DOHH2 (cell line): ENCODE data around the gene CYB561A3.

Experiments
- H3F3A ChIP-seq: fragments of 200-600 bp; sonication (generic), shearing (Covaris generic); 2 replicates; pipeline ENCODE4 v1.6.0; 2016; ENCODE audit warnings: antibody characterized with exemption, mild to moderate bottlenecking; ENCODE audit not compliant: control insufficient read depth, insufficient read depth
- H3K27ac ChIP-seq: fragments of 200-600 bp; sonication (generic); 2 replicates; pipeline ENCODE4 v1.5.1; 2014; ENCODE audit warnings: low read depth, mild to moderate bottlenecking, low read length, moderate library complexity
- H3K27me3 ChIP-seq: fragments of 200-600 bp; sonication (generic); 2 replicates; pipeline ENCODE4 v1.6.1; 2014; ENCODE audit warnings: mild to moderate bottlenecking, low read length, mixed read lengths; ENCODE audit not compliant: control insufficient read depth
- H3K36me3 ChIP-seq: fragments of 200-600 bp; sonication (generic); 2 replicates; pipeline ENCODE4 v1.6.1; 2014; ENCODE audit warnings: mild to moderate bottlenecking, low read length, moderate library complexity, mixed read lengths; ENCODE audit not compliant: control insufficient read depth
- H3K4me1 ChIP-seq: fragments of 200-600 bp; sonication (generic); 2 replicates; pipeline ENCODE4 v1.6.1; 2014; ENCODE audit warnings: mild to moderate bottlenecking, low read length, mixed read lengths; ENCODE audit not compliant: control insufficient read depth
- H3K4me2 ChIP-seq: fragments of 200-600 bp; sonication (generic); 2 replicates; pipeline ENCODE4 v1.6.0; 2014; ENCODE audit warnings: mild to moderate bottlenecking, low read length, moderate library complexity
- H3K4me3 ChIP-seq: fragments of 200-600 bp; sonication (generic); 2 replicates; pipeline ENCODE4 v1.5.1; 2014; ENCODE audit warnings: mild to moderate bottlenecking, low read length, mixed read lengths
- H3K79me2 ChIP-seq: fragments of 200-600 bp; sonication (generic); 2 replicates; pipeline ENCODE4 v1.6.1; 2014; ENCODE audit warnings: mild to moderate bottlenecking, low read length, mixed read lengths; ENCODE audit not compliant: control insufficient read depth
- H3K9me2 ChIP-seq: fragments of 200-600 bp; sonication (generic); replicated peaks from 2 replicates; pipeline ENCODE4 v1.6.1; 2014; ENCODE audit warnings: mild to moderate bottlenecking, low read length, mixed read lengths; ENCODE audit not compliant: control insufficient read depth
- H3K9me3 ChIP-seq: fragments of 200-600 bp; sonication (generic); 2 replicates; pipeline ENCODE4 v1.6.1; 2014; ENCODE audit warnings: antibody characterized with exemption, low read length, mixed read lengths; ENCODE audit not compliant: control insufficient read depth, insufficient read depth
- H4K20me1 ChIP-seq: fragments of 200-600 bp; sonication (generic); 2 replicates; pipeline ENCODE4 v1.6.0; 2014; ENCODE audit warnings: low read depth, mild to moderate bottlenecking, antibody characterized with exemption, low read length, moderate library complexity; ENCODE audit not compliant: control insufficient read depth, insufficient read depth
- EZH2phosphoT487 ChIP-seq: fragments of 200-600 bp; sonication (generic); IDR thresholded peaks from 2 replicates; pipeline ENCODE4 v1.6.1; 2017; ENCODE audit warnings: borderline replicate concordance, mild to moderate bottlenecking, antibody characterized with exemption, low read length, moderate library complexity, mixed read lengths
- TF ChIP-seq, protein P1 (sequence below): fragments of 200-600 bp; sonication (generic); IDR thresholded peaks from one replicate; pipeline ENCODE4 v1.5.1; 2014; ENCODE audit warnings: antibody characterized with exemption, mild to moderate bottlenecking, low read depth, low read length; ENCODE audit not compliant: poor library complexity, severe bottlenecking

The CYB561A3 gene

DNA sequence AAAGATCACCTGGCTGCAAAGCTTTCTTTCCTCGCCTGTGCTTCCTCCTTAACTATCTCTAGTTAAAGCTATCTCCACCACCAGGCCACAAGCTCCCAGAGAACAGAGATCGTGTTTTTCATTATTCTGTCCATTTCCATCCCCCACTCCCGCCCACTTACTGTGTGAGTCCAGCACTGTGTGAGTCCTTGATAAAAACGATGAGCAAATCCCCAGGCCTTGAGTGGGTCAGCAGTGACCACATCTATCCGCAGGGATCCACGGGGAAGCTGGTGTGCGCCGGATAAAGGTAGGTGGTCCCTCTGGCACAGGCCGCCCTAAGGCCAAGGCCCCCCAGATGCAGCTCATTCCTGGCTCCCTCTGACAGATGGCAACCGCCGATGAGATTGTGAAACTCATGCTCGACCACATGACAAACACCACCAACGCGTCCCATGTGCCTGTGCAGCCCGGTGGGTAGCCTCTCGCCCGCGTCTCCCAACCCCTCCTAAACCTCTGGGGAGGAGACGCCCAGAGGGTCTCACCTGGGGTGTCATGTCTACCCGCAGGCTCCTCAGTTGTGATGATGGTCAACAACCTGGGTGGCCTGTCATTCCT is 19.4 kb downstream of the CYB561A3 start:
- no peak for TF ChIP-seq EZH2phosphoT487
- TF ChIP-seq, protein P1, sequence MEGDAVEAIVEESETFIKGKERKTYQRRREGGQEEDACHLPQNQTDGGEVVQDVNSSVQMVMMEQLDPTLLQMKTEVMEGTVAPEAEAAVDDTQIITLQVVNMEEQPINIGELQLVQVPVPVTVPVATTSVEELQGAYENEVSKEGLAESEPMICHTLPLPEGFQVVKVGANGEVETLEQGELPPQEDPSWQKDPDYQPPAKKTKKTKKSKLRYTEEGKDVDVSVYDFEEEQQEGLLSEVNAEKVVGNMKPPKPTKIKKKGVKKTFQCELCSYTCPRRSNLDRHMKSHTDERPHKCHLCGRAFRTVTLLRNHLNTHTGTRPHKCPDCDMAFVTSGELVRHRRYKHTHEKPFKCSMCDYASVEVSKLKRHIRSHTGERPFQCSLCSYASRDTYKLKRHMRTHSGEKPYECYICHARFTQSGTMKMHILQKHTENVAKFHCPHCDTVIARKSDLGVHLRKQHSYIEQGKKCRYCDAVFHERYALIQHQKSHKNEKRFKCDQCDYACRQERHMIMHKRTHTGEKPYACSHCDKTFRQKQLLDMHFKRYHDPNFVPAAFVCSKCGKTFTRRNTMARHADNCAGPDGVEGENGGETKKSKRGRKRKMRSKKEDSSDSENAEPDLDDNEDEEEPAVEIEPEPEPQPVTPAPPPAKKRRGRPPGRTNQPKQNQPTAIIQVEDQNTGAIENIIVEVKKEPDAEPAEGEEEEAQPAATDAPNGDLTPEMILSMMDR: no peak
- no peaks in the 10 kb centered on the region for H3K27me3 ChIP-seq
- H3K4me3 ChIP-seq: no peak overlapping the region
- no peaks in the 10 kb centered on the region for H3K9me2 ChIP-seq
- H3K9me3 ChIP-seq: no peaks in the 10 kb centered on the region
- 0 out of 2 replicates have a peak, but pooled peaks cover 6% of the 10 kb centered on the region for H3F3A ChIP-seq
- no peaks in the 10 kb centered on the region for H3K4me1 ChIP-seq
- no peak overlapping the region for H3K4me2 ChIP-seq
- H4K20me1 ChIP-seq: no peaks in the 10 kb centered on the region
- no peaks in the 10 kb centered on the region for H3K79me2 ChIP-seq
- no peak overlapping the region for H3K27ac ChIP-seq
- H3K36me3 ChIP-seq: peaks cover 37% of the 10 kb centered on the region

DNA sequence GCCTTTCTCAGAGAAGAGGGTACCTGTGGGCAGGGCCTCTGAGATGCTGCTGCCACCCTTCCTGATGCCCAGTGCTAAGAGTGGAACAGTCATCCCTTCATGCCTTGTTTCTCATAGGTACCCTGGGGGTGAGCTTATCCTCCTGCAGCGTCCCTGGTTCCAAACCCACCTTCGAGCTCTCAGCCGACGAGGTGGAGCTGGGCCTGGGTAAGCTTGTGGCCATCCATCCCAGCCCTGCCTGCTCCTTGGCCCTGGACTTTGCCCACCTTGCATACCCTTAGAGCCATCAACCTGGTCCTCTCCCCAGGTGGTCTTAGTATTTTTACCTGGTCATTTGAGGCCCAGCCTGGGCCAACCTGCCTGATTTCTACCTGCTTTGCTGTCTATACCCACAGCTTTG is 20.0 kb downstream of the CYB561A3 start:
- Histone ChIP-seq H3K27me3 (no peaks in the 10 kb centered on the region), H3K4me2 (no peak overlapping the region), H3K4me3 (no peak overlapping the region), H3K9me3 (no peaks in the 10 kb centered on the region), H3F3A (0 out of 2 replicates have a peak, but pooled peaks cover 6% of the 10 kb centered on the region), H3K4me1 (peaks cover 2% of the 10 kb centered on the region), H3K79me2 (no peaks in the 10 kb centered on the region), H3K9me2 (no peaks in the 10 kb centered on the region), H4K20me1 (no peaks in the 10 kb centered on the region), H3K27ac (no peak overlapping the region), H3K36me3 (peaks cover 31% of the 10 kb centered on the region)
- TF ChIP-seq, protein P1: no peak
- no peak for TF ChIP-seq EZH2phosphoT487

DNA sequence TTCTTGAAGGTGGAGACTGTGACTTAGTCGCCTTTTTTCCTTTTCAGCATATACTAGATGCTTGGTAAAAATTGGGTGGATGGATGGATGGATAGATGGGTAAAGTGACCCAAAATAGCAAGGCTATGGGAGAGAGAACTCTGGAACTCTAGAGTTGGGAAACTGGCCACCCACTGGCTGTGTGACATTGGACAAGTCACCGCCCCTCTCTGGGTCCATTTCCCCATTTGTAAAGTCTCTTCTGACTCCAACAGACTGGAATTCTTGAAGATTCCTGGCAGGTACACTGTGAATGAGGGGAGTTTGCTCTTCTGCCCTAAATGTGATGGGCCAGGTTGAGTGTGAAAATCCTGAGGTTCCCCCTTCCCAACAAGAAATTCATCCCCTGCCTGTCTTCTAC is 20.7 kb downstream of the CYB561A3 start:
- Histone ChIP-seq H3K27me3 (no peaks in the 10 kb centered on the region), H3K4me3 (no peak overlapping the region), H3K4me2 (no peak overlapping the region), H3K36me3 (peaks cover 28% of the 10 kb centered on the region), H3K79me2 (no peaks in the 10 kb centered on the region), H3F3A (0 out of 2 replicates have a peak, but pooled peaks cover 6% of the 10 kb centered on the region), H3K9me2 (no peaks in the 10 kb centered on the region), H3K27ac (no peak overlapping the region), H3K9me3 (no peaks in the 10 kb centered on the region), H3K4me1 (peaks cover 9% of the 10 kb centered on the region), H4K20me1 (no peaks in the 10 kb centered on the region)
- TF ChIP-seq, protein P1: no peak
- no peak for TF ChIP-seq EZH2phosphoT487
